H9 (cell line): ENCODE results near the gene PUS3. TPM values are rescaled to one million over a fixed set of nuclear protein-coding genes. Genes with fewer than 3 reads are reported as not detected.

ENCODE experiments used
- DNase-seq: peaks from one replicate; pipeline ENCODE4 v3.0.0-alpha.2; 2017
- H2AFZ ChIP-seq: one replicate; pipeline ENCODE4 v1.6.1; 2013; ENCODE audit warnings: mild to moderate bottlenecking, low read length, control low read depth, moderate library complexity
- H2AK5ac ChIP-seq: 2 replicates; pipeline ENCODE4 v1.6.1; 2013; ENCODE audit warnings: low read length, control low read depth, mixed read lengths; ENCODE audit not compliant: insufficient read length
- H2BK120ac ChIP-seq: one replicate; pipeline ENCODE4 v1.6.1; 2013; ENCODE audit warnings: low read depth, mild to moderate bottlenecking, low read length, control low read depth, inconsistent platforms; ENCODE audit not compliant: poor library complexity, severe bottlenecking
- H2BK12ac ChIP-seq: 2 replicates; pipeline ENCODE4 v1.6.1; 2013; ENCODE audit warnings: low read length, control low read depth, mixed read lengths, low read depth; ENCODE audit not compliant: insufficient read length
- H2BK15ac ChIP-seq: 2 replicates; pipeline ENCODE4 v1.6.1; 2013; ENCODE audit warnings: low read depth, low read length, control low read depth
- H2BK20ac ChIP-seq: one replicate; pipeline ENCODE4 v1.6.1; 2013; ENCODE audit warnings: low read depth, mild to moderate bottlenecking, low read length, control low read depth, inconsistent platforms; ENCODE audit not compliant: poor library complexity, severe bottlenecking
- H2BK5ac ChIP-seq: 2 replicates; pipeline ENCODE4 v1.6.1; 2013; ENCODE audit warnings: low read length, control low read depth, mixed read lengths; ENCODE audit not compliant: insufficient read length
- H3K14ac ChIP-seq: 2 replicates; pipeline ENCODE4 v1.6.1; 2013; ENCODE audit warnings: low read length, control low read depth; ENCODE audit not compliant: insufficient read depth
- H3K18ac ChIP-seq: 2 replicates; pipeline ENCODE4 v1.6.1; 2013; ENCODE audit warnings: low read depth, mild to moderate bottlenecking, mixed read lengths, low read length, control low read depth; ENCODE audit not compliant: insufficient read length
- H3K23ac ChIP-seq: 2 replicates; pipeline ENCODE4 v1.6.1; 2013; ENCODE audit warnings: low read length, control low read depth, mixed read lengths, low read depth; ENCODE audit not compliant: insufficient read length
- H3K23me2 ChIP-seq: 2 replicates; pipeline ENCODE4 v1.6.1; 2013; ENCODE audit warnings: low read depth, mild to moderate bottlenecking, mixed read lengths, low read length, control low read depth; ENCODE audit not compliant: insufficient read length, poor library complexity, severe bottlenecking
- H3K27ac ChIP-seq: 2 replicates; pipeline ENCODE4 v1.5.1; 2013; ENCODE audit warnings: low read length, control low read depth, mixed read lengths, low read depth; ENCODE audit not compliant: insufficient read length
- H3K27me3 ChIP-seq: 2 replicates; pipeline ENCODE4 v1.6.1; 2013; ENCODE audit warnings: low read length, control low read depth, inconsistent platforms; ENCODE audit not compliant: insufficient read depth
- H3K4ac ChIP-seq: 2 replicates; pipeline ENCODE4 v1.6.1; 2013; ENCODE audit warnings: low read depth, mild to moderate bottlenecking, control low read depth, inconsistent platforms, low read length, moderate library complexity
- H3K4me1 ChIP-seq: 2 replicates; pipeline ENCODE4 v1.6.1; 2013; ENCODE audit warnings: low read length, control low read depth, inconsistent platforms; ENCODE audit not compliant: insufficient read depth
- H3K4me2 ChIP-seq: 2 replicates; pipeline ENCODE4 v1.6.1; 2013; ENCODE audit warnings: low read length, control low read depth, mixed read lengths; ENCODE audit not compliant: insufficient read length, insufficient read depth
- H3K56ac ChIP-seq: 2 replicates; pipeline ENCODE4 v1.6.1; 2013; ENCODE audit warnings: low read depth, mild to moderate bottlenecking, mixed read lengths, low read length, control low read depth; ENCODE audit not compliant: insufficient read length
- H3K79me1 ChIP-seq: 2 replicates; pipeline ENCODE4 v1.6.1; 2013; ENCODE audit warnings: low read depth, mild to moderate bottlenecking, moderate library complexity, low read length, control low read depth, inconsistent platforms; ENCODE audit not compliant: insufficient read depth, poor library complexity, severe bottlenecking
- H3K79me2 ChIP-seq: 2 replicates; pipeline ENCODE4 v1.6.1; 2013; ENCODE audit warnings: low read length, control low read depth, inconsistent platforms; ENCODE audit not compliant: insufficient read depth
- H3K9ac ChIP-seq: 2 replicates; pipeline ENCODE4 v1.6.1; 2013; ENCODE audit warnings: low read length, control low read depth, mixed read lengths; ENCODE audit not compliant: insufficient read length; ENCODE audit errors: extremely low read depth
- H3K9me3 ChIP-seq: one replicate; pipeline ENCODE4 v1.6.1; 2013; ENCODE audit warnings: low read depth, low read length, inconsistent platforms; ENCODE audit not compliant: control insufficient read depth
- H3T11ph ChIP-seq: one replicate; pipeline ENCODE4 v1.6.1; 2013; ENCODE audit warnings: mild to moderate bottlenecking, low read length, control low read depth, inconsistent platforms
- H4K20me1 ChIP-seq: one replicate; pipeline ENCODE4 v1.6.1; 2013; ENCODE audit not compliant: control insufficient read depth, insufficient read length, insufficient read depth
- H4K5ac ChIP-seq: 2 replicates; pipeline ENCODE4 v1.6.1; 2013; ENCODE audit warnings: low read depth, mild to moderate bottlenecking, mixed read lengths, low read length, control low read depth; ENCODE audit not compliant: insufficient read length
- H4K8ac ChIP-seq: replicated peaks from 2 replicates; pipeline ENCODE4 v1.6.1; 2013; ENCODE audit warnings: low read length, control low read depth, mixed read lengths, low read depth; ENCODE audit not compliant: insufficient read length
- H4K91ac ChIP-seq: 2 replicates; pipeline ENCODE4 v1.6.1; 2013; ENCODE audit warnings: low read depth, mild to moderate bottlenecking, moderate library complexity, mixed read lengths, low read length, control low read depth; ENCODE audit not compliant: insufficient read length
- H3K27ac Mint-ChIP-seq, 3 experiments: 2 replicates in 2 of 3; 3 replicates in 1 of 3; pipeline ENCODE4 v1.8.0; 2020 to 2021; ENCODE audit warnings: mixed read lengths in 3 of 3, mild to moderate bottlenecking in 1 of 3, moderate library complexity in 1 of 3
- H3K27me3 Mint-ChIP-seq: 2 replicates; pipeline ENCODE4 v1.8.0; 2021; ENCODE audit warnings: low read depth, mild to moderate bottlenecking, moderate library complexity, mixed read lengths
- H3K36me3 Mint-ChIP-seq, 3 experiments: 2 replicates in 2 of 3; 3 replicates in 1 of 3; pipeline ENCODE4 v1.8.0; 2020 to 2021; ENCODE audit warnings: low read depth in 3 of 3, mixed read lengths in 3 of 3; ENCODE audit not compliant: insufficient read depth in 1 of 3
- H3K4me1 Mint-ChIP-seq, 2 experiments: 2 replicates each; pipeline ENCODE4 v1.8.0; 2020; ENCODE audit warnings: mixed read lengths in 2 of 2
- H3K4me3 Mint-ChIP-seq, 2 experiments: 2 replicates in 1 of 2; 3 replicates in 1 of 2; pipeline ENCODE4 v1.8.0; 2020 to 2021; ENCODE audit warnings: mild to moderate bottlenecking in 2 of 2, mixed read lengths in 2 of 2, moderate library complexity in 1 of 2
- H3K9me3 Mint-ChIP-seq, 2 experiments: 2 replicates in 1 of 2; 3 replicates in 1 of 2; pipeline ENCODE4 v1.8.0; 2020; ENCODE audit warnings: mild to moderate bottlenecking in 2 of 2, mixed read lengths in 2 of 2, moderate library complexity in 1 of 2
- CTCF ChIP-seq: fragments of 200-600 bp; sonication (generic); conservative IDR thresholded peaks from 3 replicates; pipeline ENCODE4 v1.8.0; 2021; ENCODE audit warnings: antibody characterized with exemption, mild to moderate bottlenecking
- WGBS: extraction: QIAGEN DNeasy Blood & Tissue Kit; methylation state at CpG from one replicate; pipeline ENCODE4 v1.1.7; 2013; ENCODE audit warnings: missing lambda C conversion rate, low lambda C conversion rate, mixed read lengths; ENCODE audit not compliant: insufficient read length; ENCODE audit errors: extremely low coverage; 5-methylcytosine and 5-hydroxymethylcytosine counted together
- total RNA-seq: library from RNA; stranded (reverse); gene quantifications from 2 replicates; pipeline ENCODE4 v1.2.1, GENCODE V29; 2021

PUS3 gene
- total RNA-seq, 1 experiment from 2014 or later: 20.0 TPM

GRCh38 chr11:125886997-125887372, 16.0 kb downstream of the PUS3 start:
- peak overlapping the region; percentile 39 for H3K18ac ChIP-seq
- no peak overlapping the region for H3K4me2 ChIP-seq
- no peak overlapping the region for H2BK120ac ChIP-seq
- no peak for TF ChIP-seq CTCF
- Mint-ChIP-seq H3K9me3 (peaks cover 18 to 20% of the 10 kb centered on the region in 2 experiments), H3K27me3 (peaks cover 15% of the 10 kb centered on the region), H3K4me3 (peak overlapping the region; percentile 72 to 79), H3K27ac (no peak overlapping the region), H3K4me1 (peaks cover 3% of the 10 kb centered on the region in 2 experiments; a peak in 2 of 4 replicates), H3K36me3 (peaks cover 2 to 13% (median 6%) of the 10 kb centered on the region in 3 experiments)
- no peak overlapping the region for H2AK5ac ChIP-seq
- DNase-seq: peak; percentile 67
- H2BK5ac ChIP-seq: no peak overlapping the region
- peaks cover 11% of the 10 kb centered on the region for H3K23me2 ChIP-seq
- no peak overlapping the region for H2AFZ ChIP-seq
- no peaks in the 10 kb centered on the region for H4K20me1 ChIP-seq
- H2BK15ac ChIP-seq: no peak overlapping the region
- no peak overlapping the region for H2BK12ac ChIP-seq
- WGBS: no CpG with 5 or more reads among the region's 24 CpGs
- no peaks in the 10 kb centered on the region for H3K79me1 ChIP-seq
- H3K9me3 ChIP-seq: no peaks in the 10 kb centered on the region
- no peak overlapping the region for H3K4ac ChIP-seq
- peaks cover 2% of the 10 kb centered on the region; the same call in 1 of the 2 replicates for H3K79me2 ChIP-seq
- H3K27ac ChIP-seq: no peak overlapping the region
- H4K8ac ChIP-seq: no peak overlapping the region
- no peak overlapping the region for H4K5ac ChIP-seq
- no peak overlapping the region for H3K23ac ChIP-seq
- no peak overlapping the region for H2BK20ac ChIP-seq
- peak overlapping the region; percentile 67; the same call in 1 of the 2 replicates for H3K14ac ChIP-seq
- no peak overlapping the region for H4K91ac ChIP-seq
- H3T11ph ChIP-seq: no peak overlapping the region
- no peaks in the 10 kb centered on the region for H3K4me1 ChIP-seq
- H3K56ac ChIP-seq: no peak overlapping the region
- H3K9ac ChIP-seq: no peak overlapping the region
- no peaks in the 10 kb centered on the region for H3K27me3 ChIP-seq
